HG03139 (cell line): ENCODE measurements around the gene CFAP74.
"Not testable (repeated sequence)": the region's sequence is repeated elsewhere in the genome, so short reads cannot be mapped to it uniquely, and the experiment has no call there.

ENCODE experiments used
- ATAC-seq: cut with Tn5 transposase; IDR thresholded peaks from one replicate; pipeline ENCODE4 v1.9.1; 2021; ENCODE audit not compliant: unreplicated experiment

The CFAP74 gene

GRCh38 chr1:1988061-1988945, 15.3 kb downstream of the CFAP74 start:
- no peak for ATAC-seq

- ATAC-seq = no peak
Measured at GRCh38 chr1:1987142-1987510, 16.5 kb downstream of the CFAP74 start.

GRCh38 chr1:1986451-1987141, 17.0 kb downstream of the CFAP74 start:
- no peak for ATAC-seq

GRCh38 chr1:1985375-1986050, 18.1 kb downstream of the CFAP74 start:
- no peak for ATAC-seq

GRCh38 chr1:1984560-1985070, 19.0 kb downstream of the CFAP74 start:
- no peak for ATAC-seq

GRCh38 chr1:1982379-1983232, 21.0 kb downstream of the CFAP74 start:
- ATAC-seq = no peak

GRCh38 chr1:1981631-1982327, 21.8 kb downstream of the CFAP74 start:
- not testable (repeated sequence) for ATAC-seq

- ATAC-seq = no peak
Measured at GRCh38 chr1:1981142-1981500, 22.5 kb downstream of the CFAP74 start.

- ATAC-seq = no peak
Measured at GRCh38 chr1:1980467-1981141, 23.0 kb downstream of the CFAP74 start.

GRCh38 chr1:1979482-1980165, 24.0 kb downstream of the CFAP74 start:
- ATAC-seq = no peak

GRCh38 chr1:1978690-1979481, 24.7 kb downstream of the CFAP74 start:
- ATAC-seq = not testable (repeated sequence)

GRCh38 chr1:1978108-1978507, 25.5 kb downstream of the CFAP74 start:
- ATAC-seq = no peak

GRCh38 chr1:1976031-1976430, 27.6 kb downstream of the CFAP74 start:
- no peak for ATAC-seq

- no peak for ATAC-seq
Measured at GRCh38 chr1:1975535-1975934, 28.1 kb downstream of the CFAP74 start.

GRCh38 chr1:1974834-1975233, 28.8 kb downstream of the CFAP74 start:
- ATAC-seq = no peak

- no peak for ATAC-seq
Measured at GRCh38 chr1:1973716-1974642, 29.6 kb downstream of the CFAP74 start.
